WTC11 (cell line): ENCODE data around the gene HDAC10.

Experiments used
- ATF6 ChIP-seq: sonication (generic); formaldehyde crosslinking; IDR thresholded peaks from 2 replicates; pipeline ENCODE4 v1.8.1; 2023; ENCODE audit warnings: mild to moderate bottlenecking, missing genetic modification reagents
- CDX4 ChIP-seq: fragments of 250-450 bp; sonication (Bioruptor Pico); IDR thresholded peaks from 2 replicates; pipeline ENCODE4 v1.9.0; 2021; ENCODE audit warnings: moderate library complexity, mild to moderate bottlenecking, inconsistent platforms, borderline replicate concordance
- CTCF ChIP-seq: fragments of 200-600 bp; IDR thresholded peaks from 2 replicates; pipeline ENCODE4 v1.8.0; 2022; ENCODE audit warnings: antibody characterized with exemption
- IRF2 ChIP-seq: sonication (generic); formaldehyde crosslinking; IDR thresholded peaks from 2 replicates; pipeline ENCODE4 v1.8.0; 2022; ENCODE audit warnings: low read depth, missing genetic modification reagents, borderline replicate concordance
- NR3C1 ChIP-seq: sonication (generic); formaldehyde crosslinking; conservative IDR thresholded peaks from 2 replicates; pipeline ENCODE4 v1.8.1; 2023; ENCODE audit warnings: low read depth, mild to moderate bottlenecking, missing genetic modification reagents
- STAT6 ChIP-seq: sonication (generic); formaldehyde crosslinking; conservative IDR thresholded peaks from 2 replicates; pipeline ENCODE4 v1.8.1; 2023; ENCODE audit warnings: mild to moderate bottlenecking, low read depth, missing genetic modification reagents, moderate library complexity
- TEAD1 ChIP-seq: sonication (generic); formaldehyde crosslinking; IDR thresholded peaks from 2 replicates; pipeline ENCODE4 v1.8.0; 2022; ENCODE audit warnings: mild to moderate bottlenecking, missing genetic modification reagents
- TEAD4 ChIP-seq: sonication (generic); formaldehyde crosslinking; IDR thresholded peaks from 2 replicates; pipeline ENCODE4 v1.8.0; 2022; ENCODE audit warnings: mild to moderate bottlenecking, missing genetic modification reagents
- ZBTB43 ChIP-seq: sonication (generic); formaldehyde crosslinking; IDR thresholded peaks from 2 replicates; pipeline ENCODE4 v1.8.1; 2023; ENCODE audit warnings: mild to moderate bottlenecking, missing genetic modification reagents
- ZNF281 ChIP-seq: sonication (generic); formaldehyde crosslinking; IDR thresholded peaks from 2 replicates; pipeline ENCODE4 v1.8.0; 2023; ENCODE audit warnings: mild to moderate bottlenecking, missing genetic modification reagents

- no peak for TF ChIP-seq ZNF281 (CRISPR knock-in tag)
- no peak for TF ChIP-seq TEAD1 (CRISPR knock-in tag)
- no peak for TF ChIP-seq CDX4 (CRISPR knock-in tag)
- TF ChIP-seq ZBTB43, result no peak
- no peak for TF ChIP-seq ATF6 (CRISPR knock-in tag)
- TF ChIP-seq TEAD4 (CRISPR knock-in tag), result no peak
- no peak for TF ChIP-seq CTCF
- no peak for TF ChIP-seq NR3C1
- no peak for TF ChIP-seq STAT6 (CRISPR knock-in tag)
- TF ChIP-seq IRF2, result no peak
Observed at GRCh38 chr22:50215297-50216054, 35.6 kb downstream of the HDAC10 start.
